ENCODE measurements around the gene MTERF4. TPM values are rescaled to one million over a fixed set of nuclear protein-coding genes. Genes with fewer than 3 reads are reported as not detected.
A peak's percentile ranks its signal among the peaks of the same experiment; 100 is the strongest.

Gene MTERF4
- 63.4 and 67.8 TPM in 2 replicates for polyA plus RNA-seq (2014; cell fraction: cytosol; rRNA removed)
- 146 and 220 TPM in 2 replicates for polyA plus RNA-seq (2014; cell fraction: nucleus; rRNA removed)

GRCh38 chr2:241102239-241102803 lies at the start of gene MTERF4:
MTERF4 (minus strand) TSS chr2:241102287; CDS start chr2:241102273, 14 bp downstream.
- peak; percentile 83 for DNase-seq (ENCODE audit: low spot score)

GRCh38 chr2:241150660-241151530 lies 48.8 kb upstream of the MTERF4 start:
- DNase-seq (ENCODE audit: low spot score): no peak

GRCh38 chr2:241149925-241150659 lies 48.0 kb upstream of the MTERF4 start, which contains the start of gene PPP1R7:
PPP1R7 (plus strand) TSS chr2:241150467; CDS start chr2:241150496, 29 bp downstream.
- peak; percentile 92 for DNase-seq (ENCODE audit: low spot score)

GRCh38 chr2:241149675-241149924 lies 47.5 kb upstream of the MTERF4 start:
- no peak for DNase-seq (ENCODE audit: low spot score)

GRCh38 chr2:241148891-241149674 lies 47.0 kb upstream of the MTERF4 start, which contains the start of gene PASK:
PASK (minus strand) TSS chr2:241149472; CDS start chr2:241143032, 6,440 bp downstream.
- peak; percentile 93 for DNase-seq (ENCODE audit: low spot score)

GRCh38 chr2:241148239-241148638 lies 46.2 kb upstream of the MTERF4 start:
- no peak for DNase-seq (ENCODE audit: low spot score)

- DNase-seq (ENCODE audit: low spot score): no peak
Measured at GRCh38 chr2:241147336-241147735, 45.2 kb upstream of the MTERF4 start.

GRCh38 chr2:241146286-241146685 lies 44.2 kb upstream of the MTERF4 start:
- DNase-seq (ENCODE audit: low spot score): no peak

GRCh38 chr2:241142593-241142992 lies 40.5 kb upstream of the MTERF4 start:
- DNase-seq (ENCODE audit: low spot score): no peak

GRCh38 chr2:241142063-241142462 lies 40.0 kb upstream of the MTERF4 start:
- no peak for DNase-seq (ENCODE audit: low spot score)

- no peak for DNase-seq (ENCODE audit: low spot score)
Measured at GRCh38 chr2:241141214-241141770, 39.2 kb upstream of the MTERF4 start.

GRCh38 chr2:241140445-241140840 lies 38.4 kb upstream of the MTERF4 start:
- no peak for DNase-seq (ENCODE audit: low spot score)

- DNase-seq (ENCODE audit: low spot score): no peak
Measured at GRCh38 chr2:241139531-241140444, 37.7 kb upstream of the MTERF4 start.

GRCh38 chr2:241138471-241138870 lies 36.4 kb upstream of the MTERF4 start:
- no peak for DNase-seq (ENCODE audit: low spot score)

- no peak for DNase-seq (ENCODE audit: low spot score)
Measured at GRCh38 chr2:241137276-241138190, 35.4 kb upstream of the MTERF4 start.

- no peak for DNase-seq (ENCODE audit: low spot score)
Measured at GRCh38 chr2:241136661-241137260, 34.7 kb upstream of the MTERF4 start.

GRCh38 chr2:241136191-241136590 lies 34.1 kb upstream of the MTERF4 start:
- DNase-seq (ENCODE audit: low spot score): no peak

- DNase-seq (ENCODE audit: low spot score): no peak
Measured at GRCh38 chr2:241135737-241136136, 33.6 kb upstream of the MTERF4 start.
